Measurements from ENCODE around the gene OCRL. TPM values are rescaled to one million over a fixed set of nuclear protein-coding genes. Genes with fewer than 3 reads are reported as not detected.

The OCRL gene
- polyA plus RNA-seq, 1 experiment, result 29.6 TPM

GRCh38 chrX:129581904-129582303, 41.8 kb downstream of the OCRL start:
- Histone ChIP-seq H3K9me3 (ENCODE audit: control insufficient read depth, insufficient read depth, low read length) (no peaks in the 10 kb centered on the region), H3K4me3 (ENCODE audit: low read depth, low read length) (no peak overlapping the region), H3K27me3 (ENCODE audit: control insufficient read depth, insufficient read depth, low read length) (no peaks in the 10 kb centered on the region), H3K27ac (ENCODE audit: low read depth, low read length) (no peak overlapping the region)
- DNase-seq (ENCODE audit: low read depth, low spot score), result no peak
- ChIA-PET CTCF (no interaction called here), POLR2A (no interaction called here)
- no peak for TF ChIP-seq CTCF (IDR thresholded peaks at IDR 0.05; ENCODE audit: low read depth, low read length)

GRCh38 chrX:129585167-129585566, 45.1 kb downstream of the OCRL start:
- ChIA-PET POLR2A (no interaction called here), CTCF (no interaction called here)
- no peak for TF ChIP-seq CTCF (IDR thresholded peaks at IDR 0.05; ENCODE audit: low read depth, low read length)
- Histone ChIP-seq H3K9me3 (ENCODE audit: control insufficient read depth, insufficient read depth, low read length) (no peaks in the 10 kb centered on the region), H3K27me3 (ENCODE audit: control insufficient read depth, insufficient read depth, low read length) (no peaks in the 10 kb centered on the region), H3K4me3 (ENCODE audit: low read depth, low read length) (no peak overlapping the region), H3K27ac (ENCODE audit: low read depth, low read length) (no peak overlapping the region)
- DNase-seq (ENCODE audit: low read depth, low spot score), result no peak

GRCh38 chrX:129585691-129586090, 45.6 kb downstream of the OCRL start:
- CTCF ChIA-PET, result interaction anchor here (0.8 kb wide), 1 partner anchor 16 kb away, joined by 3 read pairs; no protein-coding TSS in a partner anchor
- DNase-seq (ENCODE audit: low read depth, low spot score), result no peak

GRCh38 chrX:129586446-129586845, 46.4 kb downstream of the OCRL start:
- no peaks in the 10 kb centered on the region for H3K27me3 ChIP-seq (ENCODE audit: control insufficient read depth, insufficient read depth, low read length)
- TF ChIP-seq CTCF (IDR thresholded peaks at IDR 0.05; ENCODE audit: low read depth, low read length), result no peak
- H3K4me3 ChIP-seq (ENCODE audit: low read depth, low read length), result no peak overlapping the region
- DNase-seq (ENCODE audit: low read depth, low spot score), result no peak
- no peak overlapping the region for H3K27ac ChIP-seq (ENCODE audit: low read depth, low read length)
- CTCF ChIA-PET, result no interaction called here
- H3K9me3 ChIP-seq (ENCODE audit: control insufficient read depth, insufficient read depth, low read length), result no peaks in the 10 kb centered on the region
- POLR2A ChIA-PET, result no interaction called here

More at GRCh38 chrX:129585691-129586090, 45.6 kb downstream of the OCRL start:
- Histone ChIP-seq H3K27ac (ENCODE audit: low read depth, low read length) (no peak overlapping the region), H3K27me3 (ENCODE audit: control insufficient read depth, insufficient read depth, low read length) (no peaks in the 10 kb centered on the region), H3K9me3 (ENCODE audit: control insufficient read depth, insufficient read depth, low read length) (no peaks in the 10 kb centered on the region), H3K4me3 (ENCODE audit: low read depth, low read length) (no peak overlapping the region)
- TF ChIP-seq CTCF (IDR thresholded peaks at IDR 0.05; ENCODE audit: low read depth, low read length), result no peak
- POLR2A ChIA-PET, result no interaction called here

DNA sequence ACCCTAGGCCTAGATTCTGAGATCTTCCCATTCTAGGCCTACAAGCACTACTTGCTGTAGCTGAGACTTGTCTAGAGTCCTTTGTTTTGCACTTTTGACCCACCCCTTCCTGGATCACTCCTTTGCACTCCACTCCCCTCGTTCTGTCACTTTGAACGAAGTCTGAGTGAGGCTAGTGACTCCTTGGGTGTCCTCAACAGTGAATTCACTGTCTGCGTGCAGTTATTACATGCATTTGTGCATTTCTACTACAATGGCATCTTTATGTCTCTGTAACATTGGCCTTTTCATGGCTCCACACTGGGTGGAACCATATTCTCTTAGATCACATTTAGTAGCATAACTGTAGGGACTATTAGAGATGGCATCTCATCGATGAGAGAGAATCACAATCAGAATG, 50.5 kb downstream of the OCRL start:
- CTCF ChIA-PET, result no interaction called here
- Histone ChIP-seq H3K27me3 (ENCODE audit: control insufficient read depth, insufficient read depth, low read length) (no peaks in the 10 kb centered on the region), H3K27ac (ENCODE audit: low read depth, low read length) (no peak overlapping the region), H3K9me3 (ENCODE audit: control insufficient read depth, insufficient read depth, low read length) (no peaks in the 10 kb centered on the region), H3K4me3 (ENCODE audit: low read depth, low read length) (no peak overlapping the region)
- POLR2A ChIA-PET, result no interaction called here
- TF ChIP-seq CTCF (IDR thresholded peaks at IDR 0.05; ENCODE audit: low read depth, low read length), result no peak
- DNase-seq (ENCODE audit: low read depth, low spot score), result no peak
